Neural crest cell (in vitro differentiated cells): ENCODE data around the gene SSH2. TPM values are rescaled to one million over a fixed set of nuclear protein-coding genes. Genes with fewer than 3 reads are reported as not detected.
A peak's percentile ranks its signal among the peaks of the same experiment; 100 is the strongest.

Experiments
- DNase-seq: peaks from one replicate; pipeline ENCODE4 v3.0.0; 2021; ENCODE audit warnings: low read depth, mixed read lengths, low spot score
- H3K27ac Mint-ChIP-seq: one replicate; pipeline ENCODE4 v1.8.0; 2021; ENCODE audit warnings: mild to moderate bottlenecking, mixed read lengths; ENCODE audit not compliant: unreplicated experiment
- H3K27me3 Mint-ChIP-seq: 2 replicates; pipeline ENCODE4 v1.8.0; 2021; ENCODE audit warnings: low read depth, mild to moderate bottlenecking, mixed read lengths
- H3K36me3 Mint-ChIP-seq: 2 replicates; pipeline ENCODE4 v1.8.0; 2021; ENCODE audit warnings: low read depth, mild to moderate bottlenecking, mixed read lengths
- H3K4me1 Mint-ChIP-seq: 2 replicates; pipeline ENCODE4 v1.8.0; 2021; ENCODE audit warnings: mixed read lengths
- H3K4me3 Mint-ChIP-seq: one replicate; pipeline ENCODE4 v1.8.0; 2021; ENCODE audit warnings: mild to moderate bottlenecking, mixed read lengths
- H3K9me3 Mint-ChIP-seq: 2 replicates; pipeline ENCODE4 v1.8.0; 2021; ENCODE audit warnings: mixed read lengths
- total RNA-seq: library from RNA; stranded (reverse); gene quantifications from 2 replicates; pipeline ENCODE4 v1.2.1, GENCODE V29; 2021
- TF ChIP-seq, protein P1 (sequence below): fragments of 200-600 bp; sonication (generic); conservative IDR thresholded peaks from 2 replicates; pipeline ENCODE4 v1.5.0; 2021; ENCODE audit warnings: antibody characterized with exemption, mild to moderate bottlenecking

SSH2 gene
- total RNA-seq, 1 donor from 2014 or later: 29.2 TPM

DNA sequence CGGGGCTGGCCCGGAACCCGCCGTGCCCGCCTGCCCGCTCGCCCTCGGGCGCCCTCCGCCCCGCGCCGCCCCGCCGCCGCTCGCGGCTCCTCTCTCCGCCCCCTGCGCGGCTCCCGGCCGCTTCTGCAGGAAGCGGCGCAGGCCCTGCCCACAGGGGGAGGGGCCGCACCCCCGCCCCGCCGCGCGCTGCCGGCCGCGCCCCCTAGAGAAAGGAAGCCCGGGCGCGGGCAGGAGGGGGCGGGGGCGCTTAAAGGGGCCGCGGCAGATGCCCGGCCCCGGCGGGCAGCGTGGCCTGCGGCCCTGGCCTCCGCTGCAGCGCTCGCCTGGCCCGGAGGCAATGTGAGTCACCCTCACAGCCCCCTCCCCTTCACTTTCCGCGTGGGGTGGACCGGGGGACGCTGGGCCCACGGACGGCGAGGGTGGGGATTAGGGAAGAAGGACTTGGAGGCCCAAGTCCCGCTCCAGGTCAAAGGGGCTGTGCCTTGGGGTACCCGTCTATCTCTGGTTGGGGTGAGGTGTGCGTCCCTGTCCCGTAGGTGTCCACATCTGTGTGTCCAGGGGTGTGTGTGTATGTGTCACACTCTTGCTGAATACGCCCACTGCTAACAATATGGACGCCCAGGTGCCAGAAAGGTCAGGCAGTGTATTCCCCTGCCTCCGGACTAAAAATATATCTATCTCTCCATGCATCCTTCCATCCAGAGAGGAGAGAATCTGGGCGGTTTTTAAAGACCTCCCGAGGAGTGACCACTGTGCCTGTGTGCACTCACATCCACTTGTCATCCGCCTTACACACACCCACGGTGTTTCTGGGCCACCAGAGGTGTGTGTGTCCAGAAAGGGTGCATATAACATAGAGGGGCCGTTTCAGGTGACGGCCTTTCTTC lies 340.3 kb downstream of the SSH2 start, which contains the start of gene GIT1:
Gene GIT1 (minus strand): TSS at position 125 of the 887 bp plus-strand sequence. CDS start 270 bp downstream, outside the sequence.
- TF ChIP-seq, protein P1, sequence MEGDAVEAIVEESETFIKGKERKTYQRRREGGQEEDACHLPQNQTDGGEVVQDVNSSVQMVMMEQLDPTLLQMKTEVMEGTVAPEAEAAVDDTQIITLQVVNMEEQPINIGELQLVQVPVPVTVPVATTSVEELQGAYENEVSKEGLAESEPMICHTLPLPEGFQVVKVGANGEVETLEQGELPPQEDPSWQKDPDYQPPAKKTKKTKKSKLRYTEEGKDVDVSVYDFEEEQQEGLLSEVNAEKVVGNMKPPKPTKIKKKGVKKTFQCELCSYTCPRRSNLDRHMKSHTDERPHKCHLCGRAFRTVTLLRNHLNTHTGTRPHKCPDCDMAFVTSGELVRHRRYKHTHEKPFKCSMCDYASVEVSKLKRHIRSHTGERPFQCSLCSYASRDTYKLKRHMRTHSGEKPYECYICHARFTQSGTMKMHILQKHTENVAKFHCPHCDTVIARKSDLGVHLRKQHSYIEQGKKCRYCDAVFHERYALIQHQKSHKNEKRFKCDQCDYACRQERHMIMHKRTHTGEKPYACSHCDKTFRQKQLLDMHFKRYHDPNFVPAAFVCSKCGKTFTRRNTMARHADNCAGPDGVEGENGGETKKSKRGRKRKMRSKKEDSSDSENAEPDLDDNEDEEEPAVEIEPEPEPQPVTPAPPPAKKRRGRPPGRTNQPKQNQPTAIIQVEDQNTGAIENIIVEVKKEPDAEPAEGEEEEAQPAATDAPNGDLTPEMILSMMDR: no peak
- Mint-ChIP-seq H3K4me3 (peak within 1 kb of the TSS; percentile 98), H3K36me3 (no peaks in the 10 kb centered on the region), H3K4me1 (peaks cover 53% of the 10 kb centered on the region), H3K27ac (peak within 1 kb of the TSS; percentile 71), H3K27me3 (no peaks in the 10 kb centered on the region), H3K9me3 (no peaks in the 10 kb centered on the region)
- DNase-seq: peak; percentile 79

GRCh38 chr17:29588562-29589411 lies 341.2 kb downstream of the SSH2 start:
- no peak for DNase-seq
- peak overlapping the region; percentile 98 for H3K4me3 Mint-ChIP-seq
- peaks cover 62% of the 10 kb centered on the region for H3K4me1 Mint-ChIP-seq
- no peaks in the 10 kb centered on the region for H3K9me3 Mint-ChIP-seq
- H3K36me3 Mint-ChIP-seq: no peaks in the 10 kb centered on the region
- no peaks in the 10 kb centered on the region for H3K27me3 Mint-ChIP-seq
- TF ChIP-seq, protein P1: no peak
- H3K27ac Mint-ChIP-seq: no peak overlapping the region

DNA sequence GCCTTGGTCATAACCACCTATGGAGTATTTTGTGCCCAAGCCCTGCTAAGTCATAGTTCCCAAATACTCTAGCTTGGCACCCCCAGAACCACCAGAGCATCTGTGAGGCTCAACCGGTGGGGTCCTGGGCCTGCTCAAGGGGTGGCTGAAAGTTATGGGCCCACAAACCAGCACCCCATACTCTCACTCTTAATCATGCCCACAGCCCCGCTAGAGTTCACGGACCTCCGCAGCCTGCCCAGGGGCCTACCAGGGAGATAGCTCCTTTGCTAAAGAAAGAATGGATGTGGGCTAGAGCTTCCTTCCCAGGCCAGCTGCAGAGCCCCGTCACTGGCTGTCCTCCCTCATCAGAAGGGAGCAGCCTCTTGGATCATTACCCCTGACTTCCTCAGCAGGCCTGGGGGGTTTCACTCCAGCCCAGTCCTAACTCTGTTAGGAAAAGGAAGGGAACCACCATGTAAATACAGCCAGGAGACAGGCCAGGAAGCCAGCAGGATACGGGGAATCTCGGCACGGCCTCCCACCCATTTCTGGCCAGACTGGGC lies 341.9 kb downstream of the SSH2 start:
- TF ChIP-seq, protein P1: no peak
- Mint-ChIP-seq H3K27ac (no peak overlapping the region), H3K27me3 (no peaks in the 10 kb centered on the region), H3K9me3 (no peaks in the 10 kb centered on the region), H3K4me1 (peaks cover 65% of the 10 kb centered on the region), H3K4me3 (peak overlapping the region; percentile 98), H3K36me3 (no peaks in the 10 kb centered on the region)
- DNase-seq: no peak

DNA sequence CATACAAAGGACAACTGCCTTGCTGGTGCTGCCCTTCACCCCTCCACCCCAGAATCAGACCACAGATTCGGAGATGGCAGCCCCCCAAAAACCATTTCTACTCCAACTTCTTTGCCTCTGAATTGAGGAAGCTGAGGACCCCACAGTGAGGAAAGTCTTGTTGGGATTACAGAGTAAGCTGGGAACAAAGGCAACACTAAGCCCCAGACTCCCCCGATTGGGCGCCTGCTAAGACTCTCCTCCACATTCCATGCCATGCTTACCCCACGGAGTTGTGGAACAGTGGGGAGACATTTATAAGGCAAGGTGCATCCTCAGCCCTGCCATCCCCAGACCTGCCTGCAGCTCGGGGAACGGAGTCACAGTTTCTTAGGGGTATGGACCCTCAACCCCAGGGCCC lies 342.4 kb downstream of the SSH2 start:
- Mint-ChIP-seq H3K27ac (no peak overlapping the region), H3K9me3 (no peaks in the 10 kb centered on the region), H3K36me3 (no peaks in the 10 kb centered on the region), H3K27me3 (no peaks in the 10 kb centered on the region), H3K4me1 (peaks cover 62% of the 10 kb centered on the region), H3K4me3 (peak overlapping the region; percentile 98)
- no peak for DNase-seq
- TF ChIP-seq, protein P1: no peak
